ENCODE data around the gene CD200. TPM values are rescaled to one million over a fixed set of nuclear protein-coding genes. Genes with fewer than 3 reads are reported as not detected.

Gene CD200
- polyA plus RNA-seq, 2 of the 4 experiments (the other 2 are of a cell fraction), result not detected

DNA sequence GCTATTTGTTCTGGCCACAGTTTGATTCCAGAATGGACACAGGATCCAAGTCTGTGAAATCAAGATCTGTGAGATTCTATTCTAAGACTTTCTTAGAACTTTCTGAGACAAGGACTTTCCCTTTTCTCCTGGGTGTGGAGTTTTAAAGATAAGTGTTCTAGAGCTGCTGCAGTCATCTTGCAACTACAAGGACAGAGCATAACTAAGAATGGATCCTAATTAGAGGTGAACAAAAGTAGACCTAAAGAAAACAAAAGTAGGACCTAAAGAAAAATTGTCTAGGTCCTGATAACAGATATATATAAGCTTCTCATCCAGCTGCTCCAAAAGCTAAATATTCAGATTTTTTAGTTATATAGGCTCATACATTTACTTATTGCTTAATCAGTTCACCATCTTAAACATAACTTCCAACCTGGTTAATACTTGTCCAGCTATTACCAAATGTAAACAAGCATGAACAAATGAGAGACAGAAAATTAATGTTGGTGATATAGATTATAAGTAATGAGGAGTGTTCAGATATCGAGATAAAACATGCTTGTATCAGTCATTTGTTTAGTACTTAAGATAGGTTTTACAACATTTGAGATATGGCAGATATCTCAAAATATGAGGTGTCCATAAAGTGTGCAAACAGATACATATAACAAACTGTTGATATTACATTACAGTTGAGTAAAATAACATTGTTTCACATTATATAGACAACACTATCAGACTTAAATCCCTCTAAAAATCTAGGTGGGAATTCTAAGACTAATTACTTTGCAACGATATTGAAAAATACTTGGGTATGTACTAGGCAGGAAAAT is 75.1 kb downstream of the CD200 start:
- Histone ChIP-seq H3K4me1 (no peaks in the 10 kb centered on the region), H3K27ac (no peak overlapping the region), H3K4me3 (no peak overlapping the region), H3K4me2 (no peak overlapping the region), H3K9me3 (no peaks in the 10 kb centered on the region)
- POLR2A ChIA-PET, result no interaction called here
- TF ChIP-seq FOXS1 (CRISPR knock-in tag; IDR thresholded peaks at IDR 0.05) (no peak), POLR2AphosphoS2 (conservative IDR thresholded peaks at IDR 0.05; ENCODE audit: low read length) (no peak), ELK1 (IDR thresholded peaks at IDR 0.05; ENCODE audit: low read depth, low read length) (no peak), SREBF2 (IDR thresholded peaks at IDR 0.05) (no peak), MYC (IDR thresholded peaks at IDR 0.05; ENCODE audit: borderline replicate concordance, low read length) (no peak), RARB (CRISPR knock-in tag; IDR thresholded peaks at IDR 0.05) (no peak), MAFK (IDR thresholded peaks at IDR 0.05; ENCODE audit: partially characterized antibody) (no peak), RAD21 (conservative IDR thresholded peaks at IDR 0.05 in 1 of 2, IDR thresholded peaks at IDR 0.05 in 1 of 2) (no peak), CTCF (IDR thresholded peaks at IDR 0.05) (no peak), ZNF302 (CRISPR knock-in tag; IDR thresholded peaks at IDR 0.05) (no peak)
- TF ChIP-seq, protein P1, sequence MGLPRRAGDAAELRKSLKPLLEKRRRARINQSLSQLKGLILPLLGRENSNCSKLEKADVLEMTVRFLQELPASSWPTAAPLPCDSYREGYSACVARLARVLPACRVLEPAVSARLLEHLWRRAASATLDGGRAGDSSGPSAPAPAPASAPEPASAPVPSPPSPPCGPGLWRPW (IDR thresholded peaks at IDR 0.05), result no peak
- DNase-seq (ENCODE audit: low read depth in 1 of 2, low spot score in 1 of 2) (no peak), FAIRE-seq (no peak), ATAC-seq (no peak)
- CTCF ChIA-PET, result no interaction called here
- 26% methylated on average over 2 of the region's 2 CpGs for WGBS (ENCODE audit: missing lambda C conversion rate)

DNA sequence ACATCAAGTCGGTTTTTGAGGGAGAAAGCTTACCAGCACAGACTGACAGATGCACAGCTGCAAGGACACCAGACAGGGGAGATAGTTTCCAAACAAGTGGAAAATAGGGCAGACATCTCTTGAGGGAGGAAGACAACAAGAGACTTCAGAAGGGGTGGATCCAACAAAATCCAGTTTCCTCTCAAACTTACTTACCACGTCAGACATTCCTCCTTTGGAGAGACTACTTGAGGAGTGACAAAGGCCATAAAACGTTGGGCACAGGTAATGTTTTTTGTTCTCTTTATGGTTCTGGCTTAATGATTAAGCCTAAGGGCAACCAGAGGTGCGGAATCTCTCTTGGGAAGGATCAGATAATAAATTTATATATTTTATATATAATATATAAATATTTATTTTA is 76.1 kb downstream of the CD200 start:
- no peak for FAIRE-seq

More for the DNA sequence above, 76.1 kb downstream of the CD200 start:
- ChIA-PET CTCF (no interaction called here), POLR2A (no interaction called here)
- WGBS (ENCODE audit: missing lambda C conversion rate), result 29% methylated on average over 4 of the region's 4 CpGs
- Histone ChIP-seq H3K4me1 (no peaks in the 10 kb centered on the region), H3K4me3 (no peak overlapping the region), H3K4me2 (no peak overlapping the region), H3K27ac (no peak overlapping the region), H3K9me3 (no peaks in the 10 kb centered on the region)
- ATAC-seq, result no peak
- TF ChIP-seq RFX5 (IDR thresholded peaks at IDR 0.05) (no peak), EHMT2 (IDR thresholded peaks at IDR 0.05; ENCODE audit: low read depth) (no peak), MAZ (IDR thresholded peaks at IDR 0.05; ENCODE audit: borderline replicate concordance, low read depth, low read length) (no peak), EP300 (IDR thresholded peaks at IDR 0.05) (no peak), ELK1 (IDR thresholded peaks at IDR 0.05; ENCODE audit: low read depth, low read length) (no peak), BCL3 (IDR thresholded peaks at IDR 0.05) (no peak), ZSCAN20 (CRISPR knock-in tag; IDR thresholded peaks at IDR 0.05) (no peak), FOSB (CRISPR knock-in tag; IDR thresholded peaks at IDR 0.05) (no peak)
- TF ChIP-seq, protein P2, sequence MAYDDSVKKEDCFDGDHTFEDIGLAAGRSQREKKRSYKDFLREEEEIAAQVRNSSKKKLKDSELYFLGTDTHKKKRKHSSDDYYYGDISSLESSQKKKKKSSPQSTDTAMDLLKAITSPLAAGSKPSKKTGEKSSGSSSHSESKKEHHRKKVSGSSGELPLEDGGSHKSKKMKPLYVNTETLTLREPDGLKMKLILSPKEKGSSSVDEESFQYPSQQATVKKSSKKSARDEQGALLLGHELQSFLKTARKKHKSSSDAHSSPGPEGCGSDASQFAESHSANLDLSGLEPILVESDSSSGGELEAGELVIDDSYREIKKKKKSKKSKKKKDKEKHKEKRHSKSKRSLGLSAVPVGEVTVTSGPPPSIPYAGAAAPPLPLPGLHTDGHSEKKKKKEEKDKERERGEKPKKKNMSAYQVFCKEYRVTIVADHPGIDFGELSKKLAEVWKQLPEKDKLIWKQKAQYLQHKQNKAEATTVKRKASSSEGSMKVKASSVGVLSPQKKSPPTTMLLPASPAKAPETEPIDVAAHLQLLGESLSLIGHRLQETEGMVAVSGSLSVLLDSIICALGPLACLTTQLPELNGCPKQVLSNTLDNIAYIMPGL (CRISPR knock-in tag; IDR thresholded peaks at IDR 0.05; ENCODE audit: borderline replicate concordance), result no peak
- DNase-seq (ENCODE audit: low read depth in 1 of 2, low spot score in 1 of 2), result no peak

Measured in A549 (cell line).